Measurements from ENCODE around the gene ORAI1.
"Not testable (repeated sequence)": the region's sequence is repeated elsewhere in the genome, so short reads cannot be mapped to it uniquely, and the experiment has no call there.

- not testable (repeated sequence) for TF ChIP-seq CTCF (conservative IDR thresholded peaks at IDR 0.05); EZH2 (IDR thresholded peaks at IDR 0.05; ENCODE audit: low read depth)
Measured at GRCh38 chr12:121679661-121680197, 53.4 kb downstream of the ORAI1 start.
